ENCODE data around the gene ARHGAP40. TPM values are rescaled to one million over a fixed set of nuclear protein-coding genes. Genes with fewer than 3 reads are reported as not detected.
A peak's percentile ranks its signal among the peaks of the same experiment; 100 is the strongest.

Gene ARHGAP40
- total and polyA plus RNA-seq, 3 experiments from 2014 or later: not detected

GRCh38 chr20:38685271-38685670 lies 83.7 kb downstream of the ARHGAP40 start:
- peaks cover 7% of the 10 kb centered on the region for H3K27me3 ChIP-seq (ENCODE audit: insufficient read depth, low read length, poor library complexity, severe bottlenecking)
- Mint-ChIP-seq H3K36me3 (no peaks in the 10 kb centered on the region), H3K4me1 (no peaks in the 10 kb centered on the region), H3K9me3 (peaks cover 0 to 3% (median under 1%) of the 10 kb centered on the region in 5 donors), H3K27me3 (peaks cover 33 to 78% of the 10 kb centered on the region in 2 donors), H3K27ac (no peak overlapping the region), H3K4me3 (no peak overlapping the region)
- no peaks in the 10 kb centered on the region for H3K36me3 ChIP-seq (ENCODE audit: insufficient read depth, low read length)
- H3K4me1 ChIP-seq (ENCODE audit: insufficient read depth, low read length): no peaks in the 10 kb centered on the region
- DNase-seq: no peak
- H3K9me3 ChIP-seq (ENCODE audit: low read length): no peaks in the 10 kb centered on the region
- H3K27ac ChIP-seq (ENCODE audit: low read depth, low read length): no peak overlapping the region
- H3K4me3 ChIP-seq (ENCODE audit: low read length): no peak overlapping the region
- POLR2A ChIA-PET: no interaction called here
- CTCF ChIA-PET: interaction anchor here (1.3 kb wide), 1 partner anchor 66 kb away, joined by 4 read pairs; no protein-coding TSS in a partner anchor

- peak in 3 of 5 donors; percentile 15 to 57 (median 15) for DNase-seq
- Mint-ChIP-seq H3K27me3 (peaks cover 33 to 77% of the 10 kb centered on the region in 2 donors), H3K4me3 (no peak overlapping the region), H3K4me1 (no peaks in the 10 kb centered on the region), H3K9me3 (peaks cover 0 to 3% (median 0%) of the 10 kb centered on the region in 5 donors), H3K27ac (no peak overlapping the region), H3K36me3 (no peaks in the 10 kb centered on the region)
- CTCF ChIA-PET: interaction anchor here (1.3 kb wide), 1 partner anchor 65 kb away, joined by 4 read pairs; no protein-coding TSS in a partner anchor
- H3K27me3 ChIP-seq (ENCODE audit: insufficient read depth, low read length, poor library complexity, severe bottlenecking): peaks cover 7% of the 10 kb centered on the region
- POLR2A ChIA-PET: no interaction called here
- no peak overlapping the region for H3K27ac ChIP-seq (ENCODE audit: low read depth, low read length)
- no peak overlapping the region for H3K4me3 ChIP-seq (ENCODE audit: low read length)
- no peaks in the 10 kb centered on the region for H3K36me3 ChIP-seq (ENCODE audit: insufficient read depth, low read length)
- no peaks in the 10 kb centered on the region for H3K9me3 ChIP-seq (ENCODE audit: low read length)
- H3K4me1 ChIP-seq (ENCODE audit: insufficient read depth, low read length): no peaks in the 10 kb centered on the region
Measured at GRCh38 chr20:38685853-38686473, 84.4 kb downstream of the ARHGAP40 start.

DNA sequence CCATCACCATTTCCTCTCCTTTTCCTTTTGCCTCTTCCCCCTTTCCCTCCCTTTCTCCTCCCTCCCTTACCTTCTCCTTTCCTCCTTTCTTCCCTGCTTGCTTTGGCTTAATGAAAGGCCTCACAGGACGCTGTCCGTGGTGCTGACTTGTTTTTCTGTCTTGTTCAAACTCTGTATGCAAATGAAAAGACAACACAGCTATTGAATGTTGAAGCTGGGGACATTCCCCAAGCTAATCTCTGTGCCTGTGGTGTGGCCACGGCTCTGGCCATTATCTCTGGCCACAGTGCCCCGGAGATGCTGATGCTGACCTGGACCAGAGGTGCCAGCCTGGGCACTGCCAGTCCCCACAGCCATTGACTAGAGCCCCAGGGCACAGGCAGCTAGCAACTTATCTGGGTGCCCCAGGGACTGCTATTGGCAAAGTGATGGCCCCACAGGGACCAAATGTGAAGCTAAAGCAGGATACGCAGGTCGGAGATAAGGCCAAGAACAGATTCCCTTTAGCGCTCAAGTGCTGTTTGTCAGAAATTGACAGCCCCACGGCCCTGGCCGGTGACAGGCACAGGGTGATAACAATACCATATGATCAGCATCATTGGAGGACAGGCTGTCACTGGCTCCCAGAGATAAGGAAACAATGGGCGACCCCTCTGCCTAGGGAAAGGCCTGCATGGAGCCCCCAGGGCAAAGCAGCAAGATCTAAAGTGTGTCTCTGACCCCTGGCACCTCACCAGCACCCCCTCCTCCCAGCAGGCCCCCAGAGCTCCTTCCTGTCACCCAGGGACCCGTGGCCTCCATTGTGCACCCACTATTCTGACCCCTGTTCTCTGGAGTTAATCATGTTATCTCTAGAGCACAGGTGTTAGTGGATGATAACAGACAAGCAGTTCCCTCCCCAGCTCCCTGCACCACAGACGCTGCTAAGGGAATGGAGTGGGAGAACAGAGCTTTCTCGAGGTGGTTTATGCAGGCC lies 91.1 kb downstream of the ARHGAP40 start:
- POLR2A ChIA-PET: no interaction called here
- Mint-ChIP-seq H3K9me3 (peaks cover 0 to 7% (median 0%) of the 10 kb centered on the region in 5 donors), H3K36me3 (no peaks in the 10 kb centered on the region), H3K4me1 (no peaks in the 10 kb centered on the region), H3K27me3 (peaks cover 14 to 48% of the 10 kb centered on the region in 2 donors), H3K27ac (no peak overlapping the region), H3K4me3 (no peak overlapping the region)
- no peaks in the 10 kb centered on the region for H3K9me3 ChIP-seq (ENCODE audit: low read length)
- no peaks in the 10 kb centered on the region for H3K36me3 ChIP-seq (ENCODE audit: insufficient read depth, low read length)
- no peaks in the 10 kb centered on the region for H3K4me1 ChIP-seq (ENCODE audit: insufficient read depth, low read length)
- H3K27ac ChIP-seq (ENCODE audit: low read depth, low read length): no peak overlapping the region
- peaks cover 11% of the 10 kb centered on the region for H3K27me3 ChIP-seq (ENCODE audit: insufficient read depth, low read length, poor library complexity, severe bottlenecking)
- CTCF ChIA-PET: no interaction called here
- H3K4me3 ChIP-seq (ENCODE audit: low read length): no peak overlapping the region
- DNase-seq: peak; percentile 9 to 49 (median 25)

GRCh38 chr20:38697306-38697705 lies 95.7 kb downstream of the ARHGAP40 start:
- H3K9me3 ChIP-seq (ENCODE audit: low read length): no peaks in the 10 kb centered on the region
- H3K27ac ChIP-seq (ENCODE audit: low read depth, low read length): no peak overlapping the region
- Mint-ChIP-seq H3K9me3 (peaks cover 0 to 4% (median 0%) of the 10 kb centered on the region in 5 donors), H3K27ac (no peak overlapping the region), H3K27me3 (peaks cover 19 to 27% of the 10 kb centered on the region in 2 donors), H3K4me3 (no peak overlapping the region), H3K4me1 (no peaks in the 10 kb centered on the region), H3K36me3 (no peaks in the 10 kb centered on the region)
- peaks cover 13% of the 10 kb centered on the region for H3K27me3 ChIP-seq (ENCODE audit: insufficient read depth, low read length, poor library complexity, severe bottlenecking)
- no peak overlapping the region for H3K4me3 ChIP-seq (ENCODE audit: low read length)
- CTCF ChIA-PET: no interaction called here
- POLR2A ChIA-PET: no interaction called here
- no peak for DNase-seq
- no peaks in the 10 kb centered on the region for H3K36me3 ChIP-seq (ENCODE audit: insufficient read depth, low read length)
- no peaks in the 10 kb centered on the region for H3K4me1 ChIP-seq (ENCODE audit: insufficient read depth, low read length)

- H3K36me3 Mint-ChIP-seq: no peaks in the 10 kb centered on the region
- POLR2A ChIA-PET: no interaction called here
- no peaks in the 10 kb centered on the region for H3K9me3 ChIP-seq (ENCODE audit: low read length)
- no peak for DNase-seq
- CTCF ChIA-PET: interaction anchor here (1.1 kb wide), 1 partner anchor 10 kb away, joined by 3 read pairs; no protein-coding TSS in a partner anchor
- H3K27me3 Mint-ChIP-seq: peaks cover 26 to 37% of the 10 kb centered on the region in 2 donors
- H3K27ac Mint-ChIP-seq: no peak overlapping the region
- H3K27ac ChIP-seq (ENCODE audit: low read depth, low read length): no peak overlapping the region
- H3K9me3 Mint-ChIP-seq: peaks cover 0 to 4% (median 0%) of the 10 kb centered on the region in 5 donors
- H3K36me3 ChIP-seq (ENCODE audit: insufficient read depth, low read length): no peaks in the 10 kb centered on the region
- H3K4me1 ChIP-seq (ENCODE audit: insufficient read depth, low read length): no peaks in the 10 kb centered on the region
- peaks cover 13% of the 10 kb centered on the region for H3K27me3 ChIP-seq (ENCODE audit: insufficient read depth, low read length, poor library complexity, severe bottlenecking)
- no peaks in the 10 kb centered on the region for H3K4me1 Mint-ChIP-seq
- no peak overlapping the region for H3K4me3 ChIP-seq (ENCODE audit: low read length)
- H3K4me3 Mint-ChIP-seq: no peak overlapping the region
Measured at GRCh38 chr20:38698541-38698940, 96.9 kb downstream of the ARHGAP40 start.

DNA sequence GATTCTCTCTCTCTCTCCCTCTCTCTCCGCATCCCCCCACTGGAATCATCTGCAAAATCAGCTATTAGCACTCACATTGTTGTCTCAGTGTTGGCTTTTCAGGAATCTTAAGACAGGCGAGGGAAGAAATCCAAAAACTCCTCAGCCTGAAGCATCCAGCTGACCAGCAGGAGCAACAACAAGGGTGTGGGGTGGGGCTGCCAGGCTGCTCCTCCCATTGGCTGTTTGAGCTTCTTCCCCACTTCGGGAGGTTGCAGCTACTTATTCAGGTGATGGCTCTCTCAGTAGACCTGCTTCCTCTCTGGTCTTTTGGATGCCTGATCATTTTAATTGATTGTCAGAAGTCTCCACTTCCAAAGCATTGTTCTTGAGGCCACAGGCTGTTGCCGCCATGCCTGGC lies 98.5 kb downstream of the ARHGAP40 start:
- Histone ChIP-seq H3K4me1 (ENCODE audit: insufficient read depth, low read length) (no peaks in the 10 kb centered on the region), H3K9me3 (ENCODE audit: low read length) (no peaks in the 10 kb centered on the region), H3K27ac (ENCODE audit: low read depth, low read length) (no peak overlapping the region), H3K36me3 (ENCODE audit: insufficient read depth, low read length) (no peaks in the 10 kb centered on the region), H3K4me3 (ENCODE audit: low read length) (no peak overlapping the region), H3K27me3 (ENCODE audit: insufficient read depth, low read length, poor library complexity, severe bottlenecking) (peaks cover 13% of the 10 kb centered on the region)
- H3K27ac Mint-ChIP-seq: no peak overlapping the region
- peaks cover 0 to 2% (median 0%) of the 10 kb centered on the region in 5 donors for H3K9me3 Mint-ChIP-seq
- no peak for DNase-seq
- ChIA-PET POLR2A (no interaction called here), CTCF (no interaction called here)
- no peak overlapping the region for H3K4me3 Mint-ChIP-seq
- no peaks in the 10 kb centered on the region for H3K4me1 Mint-ChIP-seq
- peaks cover 22 to 44% of the 10 kb centered on the region in 2 donors for H3K27me3 Mint-ChIP-seq
- H3K36me3 Mint-ChIP-seq: no peaks in the 10 kb centered on the region

Other genes starting within 250 kb of the ARHGAP40 start
- 100 to 1,000 TPM; 211 to 216 TPM for gene SNHG17, start 166.5 kb upstream of the ARHGAP40 start, total RNA-seq
- gene SNHG17, start 166.5 kb upstream of the ARHGAP40 start, polyA plus RNA-seq: 107 TPM
- gene RALGAPB, start 129.0 kb upstream of the ARHGAP40 start, total RNA-seq: 10 to 100 TPM; 33.8 to 35.0 TPM
- gene RALGAPB, start 129.0 kb upstream of the ARHGAP40 start, polyA plus RNA-seq: 13.9 TPM
- not detected for gene ADIG, start 20.6 kb upstream of the ARHGAP40 start, total RNA-seq
- not detected for gene ADIG, start 20.6 kb upstream of the ARHGAP40 start, polyA plus RNA-seq
- gene SLC32A1, start 122.7 kb downstream of the ARHGAP40 start, total RNA-seq: not detected
- not detected for gene SLC32A1, start 122.7 kb downstream of the ARHGAP40 start, polyA plus RNA-seq
- gene ACTR5, start 146.7 kb downstream of the ARHGAP40 start, total RNA-seq: 10 to 100 TPM; 12.2 to 12.6 TPM
- 9.5 TPM for gene ACTR5, start 146.7 kb downstream of the ARHGAP40 start, polyA plus RNA-seq
- gene PPP1R16B, start 203.9 kb downstream of the ARHGAP40 start, total RNA-seq: 100 to 1,000 TPM; 167 to 171 TPM
- gene PPP1R16B, start 203.9 kb downstream of the ARHGAP40 start, polyA plus RNA-seq: 40.2 TPM

Data from CD8-positive, alpha-beta memory T cell (primary cell).